AG10803 (cell line): ENCODE measurements around the gene U2AF1L4.

ENCODE experiments used
- DNase-seq: peaks from one replicate; pipeline ENCODE4 v3.0.0; 2010; ENCODE audit warnings: low read depth
- H3K4me3 ChIP-seq: 2 replicates; pipeline ENCODE4 v1.5.1; 2011; ENCODE audit warnings: mild to moderate bottlenecking, low read length, control low read depth
- CTCF ChIP-seq: conservative IDR thresholded peaks from 2 replicates; pipeline ENCODE4 v1.5.1; 2011; ENCODE audit warnings: mild to moderate bottlenecking, low read length, control low read depth, inconsistent platforms

Gene U2AF1L4

GRCh38 chr19:35716801-35717664 is 28.2 kb downstream of the U2AF1L4 start:
- TF ChIP-seq CTCF: peak; percentile 80
- H3K4me3 ChIP-seq: peak overlapping the region; percentile 84
- peak; percentile 81 for DNase-seq

DNA sequence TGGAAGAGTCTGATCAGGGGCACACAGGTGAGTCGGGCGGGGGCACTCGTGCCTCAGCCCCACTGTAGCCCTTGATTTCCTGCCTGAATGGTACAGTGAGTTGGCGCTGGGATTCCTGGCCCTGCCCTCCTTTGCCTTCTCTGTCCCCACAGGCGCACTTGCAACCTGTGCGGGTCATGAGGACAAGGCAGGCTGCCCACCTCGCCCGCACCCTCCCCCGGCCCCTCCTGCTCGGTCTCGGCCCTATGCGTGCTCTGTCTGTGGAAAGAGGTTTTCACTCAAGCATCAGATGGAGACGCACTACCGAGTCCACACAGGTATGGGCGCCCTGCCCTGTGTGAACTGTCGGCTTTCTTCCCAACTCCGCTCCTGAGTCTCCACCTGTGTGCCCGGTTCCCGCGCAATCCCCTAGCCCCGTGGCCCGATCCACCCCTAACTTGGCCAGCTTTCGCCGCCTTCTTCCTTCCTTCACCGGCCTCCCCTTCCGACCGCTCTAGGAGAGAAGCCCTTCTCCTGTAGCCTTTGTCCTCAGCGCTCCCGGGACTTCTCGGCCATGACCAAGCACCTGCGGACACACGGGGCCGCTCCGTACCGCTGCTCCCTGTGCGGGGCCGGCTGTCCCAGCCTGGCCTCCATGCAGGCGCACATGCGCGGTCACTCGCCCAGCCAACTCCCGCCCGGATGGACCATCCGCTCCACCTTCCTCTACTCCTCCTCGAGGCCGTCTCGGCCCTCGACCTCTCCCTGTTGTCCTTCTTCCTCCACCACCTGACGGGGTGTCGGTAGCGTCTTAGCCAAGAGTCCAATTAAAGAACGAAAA is 29.0 kb downstream of the U2AF1L4 start:
- peak; percentile 36 for DNase-seq
- H3K4me3 ChIP-seq: peak overlapping the region; percentile 84
- TF ChIP-seq CTCF: no peak

DNA sequence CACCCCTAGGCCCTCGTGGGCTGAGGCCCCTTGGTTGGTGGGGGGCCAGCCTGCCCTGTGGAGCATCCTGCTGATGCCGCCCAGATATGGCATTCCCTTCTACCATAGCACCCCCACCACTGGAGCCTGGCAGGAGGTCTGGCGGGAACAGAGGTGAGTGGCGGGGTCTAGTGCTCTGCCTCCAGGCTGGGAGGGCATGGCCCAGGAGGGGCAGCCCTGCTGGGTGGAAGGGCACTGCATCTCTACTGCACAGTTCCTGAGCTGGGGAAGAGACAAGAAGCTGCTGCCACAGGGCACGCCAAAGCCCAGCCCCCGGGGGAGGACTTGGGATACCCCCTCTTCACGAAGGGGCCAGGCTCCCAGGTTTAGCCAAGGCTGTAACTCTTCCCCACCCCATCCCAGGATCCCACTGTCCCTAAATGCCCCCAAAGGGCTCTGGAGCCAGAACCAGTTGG is 29.8 kb downstream of the U2AF1L4 start:
- no peak for DNase-seq
- no peak overlapping the region for H3K4me3 ChIP-seq
- no peak for TF ChIP-seq CTCF

DNA sequence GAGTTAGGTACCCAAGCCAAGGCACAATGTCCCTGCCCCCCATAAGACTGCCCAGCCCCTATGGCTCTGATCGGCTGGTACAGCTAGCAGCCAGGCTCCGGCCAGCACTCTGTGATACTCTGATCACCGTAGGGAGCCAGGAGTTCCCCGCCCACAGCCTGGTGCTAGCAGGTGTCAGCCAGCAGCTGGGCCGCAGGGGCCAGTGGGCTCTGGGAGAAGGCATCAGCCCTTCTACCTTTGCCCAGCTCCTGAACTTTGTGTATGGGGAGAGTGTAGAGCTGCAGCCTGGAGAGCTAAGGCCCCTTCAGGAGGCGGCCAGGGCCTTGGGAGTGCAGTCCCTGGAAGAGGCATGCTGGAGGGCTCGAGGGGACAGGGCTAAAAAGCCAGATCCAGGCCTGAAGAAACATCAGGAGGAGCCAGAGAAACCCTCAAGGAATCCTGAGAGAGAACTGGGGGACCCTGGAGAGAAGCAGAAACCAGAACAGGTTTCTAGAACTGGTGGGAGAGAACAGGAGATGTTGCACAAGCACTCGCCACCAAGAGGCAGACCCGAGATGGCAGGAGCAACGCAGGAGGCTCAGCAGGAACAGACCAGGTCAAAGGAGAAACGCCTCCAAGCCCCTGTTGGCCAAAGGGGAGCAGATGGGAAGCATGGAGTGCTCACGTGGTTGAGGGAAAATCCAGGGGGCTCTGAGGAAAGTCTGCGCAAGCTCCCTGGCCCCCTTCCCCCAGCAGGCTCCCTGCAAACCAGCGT is 30.4 kb downstream of the U2AF1L4 start:
- no peak overlapping the region for H3K4me3 ChIP-seq
- TF ChIP-seq CTCF: no peak
- no peak for DNase-seq

DNA sequence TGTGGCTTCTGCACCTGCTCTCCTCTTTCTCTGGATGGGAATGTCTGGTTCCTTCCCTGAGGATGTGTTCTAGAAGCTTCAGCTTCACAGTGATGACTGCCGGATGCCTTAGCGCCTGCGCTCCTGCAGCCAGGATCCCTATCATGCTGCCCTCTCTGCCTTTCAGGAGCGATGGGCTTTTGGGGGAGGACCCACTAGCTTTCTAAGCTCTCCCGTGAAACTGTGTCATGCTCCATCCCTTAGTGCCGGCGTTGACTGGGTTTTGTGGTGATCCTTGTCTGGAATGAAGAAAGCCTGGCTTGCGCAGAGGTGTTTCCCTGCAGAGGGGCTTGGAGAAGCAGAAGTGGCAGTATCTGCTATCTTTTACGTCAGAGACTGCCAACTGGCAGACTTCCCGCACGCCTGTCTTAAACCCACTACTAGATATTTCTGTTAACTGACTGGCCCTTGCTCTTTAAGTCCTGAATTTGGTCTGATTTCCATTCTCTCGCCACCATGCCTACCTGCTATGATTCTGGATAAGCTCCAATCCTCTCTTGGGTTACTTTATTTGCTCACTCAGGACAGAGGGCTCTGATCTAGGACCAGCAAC is 31.2 kb downstream of the U2AF1L4 start:
- no peak for TF ChIP-seq CTCF
- no peak overlapping the region for H3K4me3 ChIP-seq

DNA sequence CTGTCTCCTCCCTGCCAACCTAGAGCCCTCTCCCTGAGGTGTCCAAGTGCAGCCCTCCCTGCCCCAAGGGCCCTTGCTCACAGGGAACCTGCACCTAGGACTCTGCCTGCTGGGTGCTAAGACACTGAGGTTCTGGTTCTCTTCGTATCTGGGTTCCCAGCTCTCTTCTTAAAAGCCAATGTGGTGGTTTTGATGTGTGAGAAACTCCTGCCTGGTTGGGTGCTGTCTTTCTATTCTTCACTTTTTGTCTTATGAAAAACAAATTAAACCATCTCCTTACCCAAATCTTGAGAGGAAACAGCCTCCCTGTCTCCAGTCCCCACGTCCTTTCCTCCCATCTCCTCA is 31.7 kb downstream of the U2AF1L4 start:
- H3K4me3 ChIP-seq: no peak overlapping the region
- DNase-seq: no peak
- TF ChIP-seq CTCF: no peak

More for the DNA sequence above, 31.2 kb downstream of the U2AF1L4 start:
- DNase-seq: no peak
